CD14-positive monocyte (primary cell): Measurements from ENCODE around the gene CLCNKB. TPM values are rescaled to one million over a fixed set of nuclear protein-coding genes. Genes with fewer than 3 reads are reported as not detected.

Source experiments
- DNase-seq, 3 donors: peaks; one replicate each; pipeline ENCODE4 v3.0.0-alpha.2; 2011 to 2022
- H2AFZ ChIP-seq: 2 replicates; pipeline ENCODE4 v1.6.0; 2012; ENCODE audit warnings: mild to moderate bottlenecking, low read depth, low read length, inconsistent platforms; ENCODE audit not compliant: insufficient read depth, poor library complexity, severe bottlenecking
- H3K27ac ChIP-seq, 2 donors: 1 replicate in 1 of 2; 2 replicates in 1 of 2; pipeline ENCODE4 v1.5.1; 2012 to 2013; ENCODE audit warnings: low read length in 2 of 2, control low read depth in 1 of 2, inconsistent platforms in 1 of 2, low read depth in 1 of 2, mild to moderate bottlenecking in 1 of 2
- H3K27me3 ChIP-seq, 2 donors: one replicate each; pipeline versions ENCODE4 v1.6.0 to v1.6.1; 2011 to 2013; ENCODE audit warnings: low read length in 2 of 2; ENCODE audit not compliant: control insufficient read depth in 2 of 2, insufficient read depth in 2 of 2
- H3K36me3 ChIP-seq, 2 donors: replicated peaks in 1 of 2; 1 replicate in 1 of 2; 2 replicates in 1 of 2; pipeline versions ENCODE4 v1.5.1 to v1.6.1; 2012 to 2013; ENCODE audit warnings: low read length in 2 of 2, control low read depth in 1 of 2, inconsistent platforms in 1 of 2, mild to moderate bottlenecking in 1 of 2; ENCODE audit not compliant: insufficient read depth in 2 of 2, control insufficient read depth in 1 of 2
- H3K4me1 ChIP-seq, 2 donors: 1 replicate in 1 of 2; 2 replicates in 1 of 2; pipeline versions ENCODE4 v1.5.1 to v1.6.1; 2012 to 2013; ENCODE audit warnings: low read length in 2 of 2, control low read depth in 1 of 2, inconsistent platforms in 1 of 2, mild to moderate bottlenecking in 1 of 2, moderate library complexity in 1 of 2; ENCODE audit not compliant: insufficient read depth in 2 of 2, control insufficient read depth in 1 of 2
- H3K4me2 ChIP-seq: replicated peaks from 2 replicates; pipeline ENCODE3; 2012; ENCODE audit warnings: low read length, moderate library complexity, mild to moderate bottlenecking; ENCODE audit not compliant: poor library complexity, severe bottlenecking; ENCODE audit errors: extremely low read depth
- H3K4me3 ChIP-seq, 3 experiments: fragments of 200-600 bp in 1 of 3; sonication (generic) in 1 of 3; replicated peaks in 1 of 3; 1 replicate in 2 of 3; 2 replicates in 1 of 3; pipeline ENCODE4 v1.5.1; 2011 to 2013; ENCODE audit warnings: low read length in 3 of 3, mild to moderate bottlenecking in 3 of 3, control low read depth in 2 of 3, low read depth in 2 of 3, inconsistent platforms in 1 of 3, moderate library complexity in 1 of 3
- H3K79me2 ChIP-seq: 2 replicates; pipeline ENCODE4 v1.6.0; 2012; ENCODE audit warnings: mild to moderate bottlenecking, control low read depth, inconsistent platforms, low read length, moderate library complexity; ENCODE audit not compliant: insufficient read depth
- H3K9ac ChIP-seq: 2 replicates; pipeline ENCODE4 v1.6.0; 2017; ENCODE audit warnings: low read length, mild to moderate bottlenecking; ENCODE audit not compliant: insufficient read depth, poor library complexity, severe bottlenecking
- H3K9me3 ChIP-seq, 2 donors: replicated peaks in 1 of 2; 1 replicate in 1 of 2; 2 replicates in 1 of 2; pipeline versions ENCODE4 v1.5.1 to v1.6.1; 2012 to 2013; ENCODE audit warnings: low read length in 2 of 2, control low read depth in 1 of 2; ENCODE audit not compliant: control insufficient read depth in 1 of 2, insufficient read depth in 1 of 2
- H4K20me1 ChIP-seq: 2 replicates; pipeline ENCODE4 v1.6.0; 2012; ENCODE audit warnings: mild to moderate bottlenecking, low read length, control low read depth, moderate library complexity; ENCODE audit not compliant: insufficient read depth
- H3K27ac Mint-ChIP-seq, 7 donors: one replicate each; pipeline ENCODE4 v1.8.0; 2020; ENCODE audit warnings: mild to moderate bottlenecking in 7 of 7, mixed read lengths in 7 of 7, moderate library complexity in 6 of 7, inconsistent platforms in 2 of 7
- H3K27me3 Mint-ChIP-seq, 3 donors: one replicate each; pipeline ENCODE4 v1.8.0; 2021 to 2022; ENCODE audit warnings: low read depth in 3 of 3, mild to moderate bottlenecking in 3 of 3, mixed read lengths in 3 of 3, moderate library complexity in 3 of 3, inconsistent platforms in 1 of 3
- H3K36me3 Mint-ChIP-seq, 2 donors: one replicate each; pipeline ENCODE4 v1.8.0; 2020; ENCODE audit warnings: mixed read lengths in 2 of 2, inconsistent platforms in 1 of 2, mild to moderate bottlenecking in 1 of 2
- H3K4me1 Mint-ChIP-seq: one replicate; pipeline ENCODE4 v1.8.0; 2020; ENCODE audit warnings: mild to moderate bottlenecking, mixed read lengths
- H3K4me3 Mint-ChIP-seq, 2 donors: one replicate each; pipeline ENCODE4 v1.8.0; 2020; ENCODE audit warnings: mild to moderate bottlenecking in 2 of 2, mixed read lengths in 2 of 2, moderate library complexity in 1 of 2
- H3K9me3 Mint-ChIP-seq, 7 donors: one replicate each; pipeline ENCODE4 v1.8.0; 2020 to 2022; ENCODE audit warnings: mixed read lengths in 7 of 7, mild to moderate bottlenecking in 6 of 7, moderate library complexity in 6 of 7, inconsistent platforms in 2 of 7
- WGBS: methylation state at CpG from one replicate; pipeline ENCODE4 v1.1.5; 2013; ENCODE audit warnings: missing lambda C conversion rate; ENCODE audit not compliant: insufficient coverage; 5-methylcytosine and 5-hydroxymethylcytosine counted together
- intact Hi-C, 2 donors: fragments of 100-400 bp; cut with micrococcal nuclease; formaldehyde crosslinking; loops; one replicate each; pipeline versions ENCODE4 v1.15.0 to v1.15.1; 2023
- polyA plus RNA-seq, 3 donors: library from polyadenylated mRNA; depleted of rRNA in 1 of 3; unstranded in 2 of 3; stranded (reverse) in 1 of 3; fragments of 300-500 nt in 2 of 3; fragments of >200 nt in 1 of 3; fragmentation: Illumina TruSeq in 2 of 3; gene quantifications; 1 replicate in 2 of 3; 2 replicates in 1 of 3; pipeline ENCODE4 v1.2.3, GENCODE V29; 2012 to 2021
- TF ChIP-seq, protein P1 (sequence below): fragments of 200-600 bp; IDR thresholded peaks from one replicate; pipeline ENCODE4 v1.8.0; 2022; ENCODE audit warnings: antibody characterized with exemption, mild to moderate bottlenecking

Gene CLCNKB
- polyA plus RNA-seq, 3 donors = not detected

DNA sequence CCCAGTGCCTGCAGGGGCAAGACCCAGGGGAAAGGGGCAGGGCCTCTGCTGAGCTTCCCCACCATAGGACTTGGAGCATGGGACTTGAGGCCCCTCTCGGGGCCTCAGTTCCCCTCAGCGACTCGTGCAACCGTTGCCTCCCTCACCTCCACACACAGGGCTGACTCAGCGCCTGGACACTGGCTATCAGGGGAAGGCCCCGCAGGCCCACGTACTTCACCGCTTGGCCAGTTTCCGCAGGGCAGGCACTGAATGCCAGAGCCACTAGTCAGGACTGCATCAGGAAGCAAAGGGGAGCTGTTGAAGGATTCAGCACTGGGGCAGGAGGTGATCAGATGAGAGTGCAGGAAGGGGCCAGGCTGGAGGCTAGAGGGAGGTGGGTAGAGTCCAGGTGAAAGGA, 45.4 kb downstream of the CLCNKB start:
- peaks cover 4% of the 10 kb centered on the region for H3K4me1 Mint-ChIP-seq
- H3K4me3 Mint-ChIP-seq = no peak overlapping the region
- Histone ChIP-seq H2AFZ (no peak overlapping the region), H3K27me3 (no peaks in the 10 kb centered on the region), H3K4me1 (no peaks in the 10 kb centered on the region), H3K27ac (no peak overlapping the region), H3K36me3 (no peaks in the 10 kb centered on the region), H3K4me3 (no peak overlapping the region), H4K20me1 (no peaks in the 10 kb centered on the region), H3K9me3 (no peaks in the 10 kb centered on the region), H3K79me2 (no peaks in the 10 kb centered on the region), H3K9ac (no peak overlapping the region), H3K4me2 (no peak overlapping the region)
- no peaks in the 10 kb centered on the region for H3K36me3 Mint-ChIP-seq
- intact Hi-C loops = loop anchor here in 1 of 2 donors (10.0 kb wide), 1 partner anchor 156 kb away; no protein-coding TSS in a partner anchor
- TF ChIP-seq, protein P1, sequence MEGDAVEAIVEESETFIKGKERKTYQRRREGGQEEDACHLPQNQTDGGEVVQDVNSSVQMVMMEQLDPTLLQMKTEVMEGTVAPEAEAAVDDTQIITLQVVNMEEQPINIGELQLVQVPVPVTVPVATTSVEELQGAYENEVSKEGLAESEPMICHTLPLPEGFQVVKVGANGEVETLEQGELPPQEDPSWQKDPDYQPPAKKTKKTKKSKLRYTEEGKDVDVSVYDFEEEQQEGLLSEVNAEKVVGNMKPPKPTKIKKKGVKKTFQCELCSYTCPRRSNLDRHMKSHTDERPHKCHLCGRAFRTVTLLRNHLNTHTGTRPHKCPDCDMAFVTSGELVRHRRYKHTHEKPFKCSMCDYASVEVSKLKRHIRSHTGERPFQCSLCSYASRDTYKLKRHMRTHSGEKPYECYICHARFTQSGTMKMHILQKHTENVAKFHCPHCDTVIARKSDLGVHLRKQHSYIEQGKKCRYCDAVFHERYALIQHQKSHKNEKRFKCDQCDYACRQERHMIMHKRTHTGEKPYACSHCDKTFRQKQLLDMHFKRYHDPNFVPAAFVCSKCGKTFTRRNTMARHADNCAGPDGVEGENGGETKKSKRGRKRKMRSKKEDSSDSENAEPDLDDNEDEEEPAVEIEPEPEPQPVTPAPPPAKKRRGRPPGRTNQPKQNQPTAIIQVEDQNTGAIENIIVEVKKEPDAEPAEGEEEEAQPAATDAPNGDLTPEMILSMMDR = no peak
- H3K27ac Mint-ChIP-seq = no peak overlapping the region
- no peak for DNase-seq
- peaks cover 3 to 5% (median 4%) of the 10 kb centered on the region in 3 donors for H3K27me3 Mint-ChIP-seq
- WGBS = 85% methylated on average over 6 of the region's 9 CpGs
- H3K9me3 Mint-ChIP-seq = no peaks in the 10 kb centered on the region

DNA sequence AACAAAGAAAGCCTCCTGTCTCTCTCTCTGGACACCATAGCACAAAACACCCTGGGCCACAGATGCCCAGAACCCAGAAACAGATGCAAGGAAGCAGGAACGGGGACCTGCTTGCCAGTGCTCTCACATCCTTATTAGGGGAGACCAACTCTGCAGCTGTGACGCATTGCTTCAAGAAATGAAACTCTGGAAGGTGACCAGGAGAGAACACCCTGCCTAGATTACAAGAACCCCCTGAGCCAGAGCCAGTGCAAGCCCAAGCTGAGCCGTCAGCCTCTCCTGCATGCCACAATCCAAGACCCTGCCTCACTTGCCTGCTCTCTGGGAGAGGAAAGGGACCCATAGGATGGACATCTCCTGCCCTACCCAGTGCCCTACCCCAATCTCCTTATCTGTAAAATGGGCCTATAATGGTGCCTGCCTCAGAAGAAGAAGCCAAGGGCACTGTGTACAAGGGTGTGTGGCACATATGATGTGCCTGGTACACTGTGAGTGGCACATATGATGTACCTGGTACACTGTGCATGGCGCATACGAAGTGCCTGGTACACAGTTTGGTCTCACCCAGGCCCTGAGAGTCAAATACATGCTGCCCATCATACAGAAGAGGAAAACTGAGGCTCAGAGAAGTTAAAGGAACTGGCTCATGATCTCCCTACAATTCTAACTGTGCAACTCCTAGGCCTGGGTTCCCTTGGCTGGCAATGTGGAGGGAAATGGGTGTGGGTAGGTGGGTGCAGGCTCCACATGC, 46.7 kb downstream of the CLCNKB start:
- intact Hi-C loops = no loop called here
- H3K27ac Mint-ChIP-seq = no peak overlapping the region
- no peaks in the 10 kb centered on the region for H4K20me1 ChIP-seq

More for the DNA sequence above, 46.7 kb downstream of the CLCNKB start:
- H3K36me3 ChIP-seq = no peaks in the 10 kb centered on the region
- DNase-seq = no peak
- H3K27me3 Mint-ChIP-seq = peaks cover 4 to 9% (median 5%) of the 10 kb centered on the region in 3 donors
- no peak overlapping the region for H3K4me3 ChIP-seq
- no peaks in the 10 kb centered on the region for H3K9me3 Mint-ChIP-seq
- no peaks in the 10 kb centered on the region for H3K27me3 ChIP-seq
- H3K79me2 ChIP-seq = no peaks in the 10 kb centered on the region
- no peaks in the 10 kb centered on the region for H3K4me1 ChIP-seq
- H2AFZ ChIP-seq = no peak overlapping the region
- H3K9ac ChIP-seq = no peak overlapping the region
- H3K4me2 ChIP-seq = no peak overlapping the region
- no peak overlapping the region for H3K4me3 Mint-ChIP-seq
- H3K36me3 Mint-ChIP-seq = no peaks in the 10 kb centered on the region
- no peaks in the 10 kb centered on the region for H3K9me3 ChIP-seq
- H3K27ac ChIP-seq = no peak overlapping the region
- TF ChIP-seq, protein P1 = no peak
- H3K4me1 Mint-ChIP-seq = peaks cover 4% of the 10 kb centered on the region
- WGBS = 62% methylated on average over 3 of the region's 5 CpGs
